NCI-H1436 treated with DMSO at 0.1 percent for 48 hours (cell line): ENCODE data around the gene C17orf75.
A peak's percentile ranks its signal among the peaks of the same experiment; 100 is the strongest.

Experiments used
- DNase-seq: peaks from one replicate; lab custom pipeline; 2025; lab: John Stamatoyannopoulos, UW

Gene C17orf75

GRCh38 chr17:32305049-32305448 is 36.9 kb downstream of the C17orf75 start:
- no peak for DNase-seq

DNA sequence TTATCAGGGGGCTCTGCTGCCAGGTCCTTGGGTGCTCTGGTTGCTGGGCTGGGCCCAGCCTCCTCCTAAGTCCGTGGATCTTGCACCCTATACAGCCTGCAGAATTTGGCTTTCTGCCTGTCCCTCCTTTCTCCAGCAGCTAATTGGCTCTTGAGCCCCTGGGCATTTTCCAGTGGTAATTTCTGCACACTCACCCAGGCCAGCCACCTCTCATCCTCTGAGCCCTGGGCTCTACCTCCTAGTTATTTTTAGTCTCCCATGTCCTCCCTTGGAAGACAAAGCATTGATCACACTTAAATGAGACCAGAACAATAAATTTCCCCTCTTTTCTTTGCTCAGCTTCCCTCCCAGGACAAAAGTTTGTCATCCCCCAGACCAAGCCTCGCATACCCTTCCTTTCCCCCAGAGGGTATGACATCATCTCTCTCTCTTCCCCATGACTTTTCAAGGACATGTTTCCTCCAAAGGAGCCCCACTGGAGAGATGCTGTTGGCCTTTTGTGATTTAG is 38.1 kb downstream of the C17orf75 start:
- DNase-seq, result peak; percentile 6

DNA sequence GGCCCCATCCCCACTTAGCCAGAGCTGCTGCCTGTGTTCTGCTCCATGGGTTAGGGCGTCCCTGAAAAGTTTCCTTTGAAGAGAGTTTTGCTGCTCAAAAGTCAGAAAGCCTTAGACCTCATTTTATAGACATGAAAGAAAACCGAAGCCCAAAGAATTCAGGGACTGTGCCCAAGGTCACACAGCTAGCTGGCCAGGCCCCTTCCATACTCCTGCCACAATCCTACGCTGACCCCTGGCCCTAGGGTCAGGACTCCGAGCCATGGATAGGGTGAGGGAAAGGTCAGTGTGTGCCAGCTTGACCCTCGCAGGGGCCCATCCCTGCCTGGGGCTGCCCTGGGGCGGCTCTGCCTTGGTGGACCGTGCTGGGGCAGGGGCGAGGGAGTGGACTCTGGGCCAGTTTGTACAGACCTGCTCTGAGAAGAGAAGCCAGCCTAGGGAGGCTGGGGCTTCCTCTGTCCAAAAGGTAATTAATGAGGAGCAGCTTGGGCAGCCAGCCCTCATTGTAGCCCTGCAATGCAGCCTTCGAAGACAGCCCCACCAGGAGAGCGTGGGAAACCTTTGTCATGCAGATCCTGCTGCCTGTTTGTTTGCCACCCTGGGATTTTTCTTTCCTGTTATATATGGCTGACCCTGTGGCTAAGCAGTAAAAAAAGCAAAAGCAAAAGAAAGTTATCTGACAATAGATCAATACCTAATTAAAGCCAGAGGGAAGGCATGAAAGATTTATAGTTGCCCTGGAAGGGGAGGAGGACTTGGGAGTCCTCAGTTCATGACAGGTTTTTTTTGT is 38.9 kb downstream of the C17orf75 start:
- no peak for DNase-seq

- DNase-seq, result no peak
Observed at GRCh38 chr17:32302037-32302436, 39.9 kb downstream of the C17orf75 start.

DNA sequence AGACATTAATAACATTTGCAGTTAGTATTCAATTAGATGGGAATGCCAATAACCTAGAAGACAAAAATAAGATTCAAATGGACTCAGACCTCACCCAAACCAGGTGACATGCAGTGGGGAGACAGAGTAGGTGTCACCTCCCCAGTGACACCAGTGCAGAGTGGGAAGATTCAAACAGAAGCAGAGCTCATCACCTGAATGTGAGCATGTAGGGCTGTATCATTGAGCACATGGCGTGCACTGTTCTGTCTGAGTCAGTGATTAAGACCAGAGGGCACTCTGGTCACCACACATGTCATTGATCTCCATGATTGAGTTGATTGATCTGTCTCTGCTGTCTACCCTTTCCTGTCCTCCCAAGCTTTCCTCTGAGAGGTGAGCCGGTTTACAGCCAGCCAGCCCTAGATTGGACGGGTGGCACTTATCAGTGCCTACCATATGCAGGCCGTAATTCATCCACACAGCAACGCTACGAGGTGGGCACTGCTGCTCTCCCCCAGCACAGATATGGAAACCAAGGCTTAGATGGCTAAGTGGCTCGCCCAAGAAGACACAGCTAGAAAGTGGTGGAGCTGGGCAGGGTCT is 42.3 kb downstream of the C17orf75 start:
- no peak for DNase-seq

DNA sequence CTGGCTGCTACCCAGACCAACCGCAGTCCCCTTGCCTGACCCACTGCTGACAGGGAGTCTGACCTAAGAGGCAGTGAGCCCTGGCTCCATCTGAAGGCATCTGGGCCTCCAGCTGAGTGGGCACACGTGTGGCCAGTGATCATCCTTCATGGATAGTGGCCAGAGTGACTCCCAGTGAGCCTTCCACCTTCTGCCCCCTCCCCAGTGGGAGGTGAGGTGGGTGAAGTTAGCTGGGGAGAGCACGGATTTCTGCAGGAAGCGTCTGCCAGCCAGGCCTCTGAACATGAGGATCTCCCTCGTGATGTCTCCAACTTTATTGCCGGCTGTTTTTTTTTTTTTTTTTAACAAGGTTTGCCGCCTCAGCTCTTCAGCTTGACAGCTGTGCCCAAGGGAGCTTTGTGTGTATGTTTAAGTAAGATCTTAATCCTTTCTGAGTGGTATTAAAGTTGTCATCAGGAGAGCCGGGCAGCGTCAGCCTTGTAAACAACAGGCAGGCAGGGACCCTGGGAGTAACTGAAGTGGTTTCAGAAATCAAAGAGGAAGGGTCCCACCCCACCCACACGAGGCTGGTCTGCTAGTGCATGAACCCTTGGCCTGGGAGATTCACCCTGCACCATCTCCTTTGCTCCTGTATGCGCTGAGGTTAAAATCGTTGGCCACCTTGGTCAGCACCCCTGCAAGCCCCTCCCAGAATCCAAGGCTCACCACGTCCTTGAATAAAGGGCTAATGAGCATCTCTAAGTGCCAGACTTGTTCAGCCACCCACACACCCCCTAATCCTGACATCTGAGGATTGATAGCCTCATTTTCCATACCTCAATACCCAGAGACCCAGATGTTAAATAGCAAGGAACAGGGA is 43.0 kb downstream of the C17orf75 start:
- peak; percentile 24 for DNase-seq

DNA sequence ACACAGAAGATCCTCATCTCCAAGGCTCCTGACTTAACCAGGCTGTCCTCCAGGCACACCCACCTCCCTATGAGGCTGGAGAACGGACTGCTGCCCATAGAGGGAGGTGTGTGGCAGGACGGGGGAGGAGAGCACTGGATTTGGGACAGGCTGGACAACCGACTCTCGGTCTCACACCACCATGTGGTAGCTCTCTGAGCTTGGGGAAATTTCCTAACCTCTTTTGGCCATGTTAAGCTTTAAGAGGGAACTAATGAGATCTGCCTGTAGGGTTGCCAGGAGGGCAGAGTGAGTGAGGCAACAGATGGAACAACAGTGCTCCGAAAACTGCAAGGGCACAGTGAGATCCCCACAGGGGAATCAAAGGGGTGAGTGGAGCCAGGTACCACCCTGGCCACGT is 43.7 kb downstream of the C17orf75 start:
- DNase-seq, result no peak

DNA sequence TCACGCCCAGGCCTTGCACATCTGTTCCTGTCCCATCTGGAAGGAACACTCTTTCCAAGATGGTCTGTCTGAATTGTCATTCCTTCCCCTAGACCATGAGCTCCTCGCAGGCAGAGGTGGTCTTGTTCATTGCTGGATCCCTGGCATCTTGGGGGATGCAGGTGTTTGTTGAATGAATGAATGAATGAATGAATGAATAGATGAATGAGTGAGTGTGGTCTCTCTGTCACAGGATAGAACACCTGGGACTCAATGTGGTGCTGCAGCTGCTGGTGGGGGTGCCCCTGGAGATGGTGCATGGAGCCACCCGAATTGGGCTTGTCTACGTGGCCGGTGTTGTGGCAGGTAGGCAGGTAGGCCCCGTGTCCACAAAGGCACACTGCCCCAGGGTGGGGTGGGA is 44.1 kb downstream of the C17orf75 start:
- DNase-seq, result no peak

GRCh38 chr17:32297424-32297823 is 44.5 kb downstream of the C17orf75 start:
- DNase-seq, result no peak

GRCh38 chr17:32292094-32292493 is 49.9 kb downstream of the C17orf75 start:
- DNase-seq, result no peak

GRCh38 chr17:32289471-32290070 is 52.4 kb downstream of the C17orf75 start:
- DNase-seq, result no peak

- DNase-seq, result no peak
Observed at GRCh38 chr17:32288615-32289014, 53.4 kb downstream of the C17orf75 start.

- DNase-seq, result no peak
Observed at GRCh38 chr17:32287804-32288511, 54.0 kb downstream of the C17orf75 start.

- DNase-seq, result no peak
Observed at GRCh38 chr17:32286518-32286900, 55.5 kb downstream of the C17orf75 start.

DNA sequence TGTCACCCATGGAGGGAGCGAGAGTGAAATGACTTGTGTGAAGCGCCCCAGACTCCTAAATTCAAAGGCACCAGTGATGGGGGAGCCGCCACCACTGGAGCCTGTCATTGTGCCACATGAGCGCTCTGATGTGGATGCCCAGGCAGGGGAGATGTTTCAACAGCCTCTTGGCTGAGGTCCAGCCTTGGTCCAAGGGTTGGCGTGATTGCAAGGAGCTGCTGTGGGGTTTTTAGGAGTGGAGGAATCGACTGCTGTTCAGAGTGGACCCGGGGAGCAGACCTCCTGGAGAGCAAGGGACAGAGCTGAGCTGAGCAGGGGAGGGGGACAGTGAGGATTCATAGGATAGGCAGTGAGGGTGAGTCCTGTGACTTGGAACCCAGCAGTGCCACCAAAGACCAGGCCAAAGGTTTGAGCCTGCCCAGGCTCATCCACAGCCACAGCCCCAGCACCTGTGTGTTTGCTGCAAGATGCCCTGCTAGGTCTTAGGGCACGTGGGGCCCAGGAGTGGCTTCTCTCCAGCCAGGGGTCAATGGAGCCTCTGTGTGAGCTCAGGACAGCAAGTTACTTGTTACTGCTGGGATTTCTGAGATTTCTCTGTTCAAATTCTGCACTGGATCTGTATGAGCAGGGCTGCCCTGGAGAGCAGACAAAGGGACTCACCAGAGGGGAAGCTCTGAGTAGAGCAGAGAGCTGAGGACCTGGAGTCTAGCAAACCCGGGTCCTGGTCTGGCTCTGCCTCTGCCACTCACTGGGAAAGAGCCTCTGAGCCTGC is 56.0 kb downstream of the C17orf75 start:
- DNase-seq, result no peak

DNA sequence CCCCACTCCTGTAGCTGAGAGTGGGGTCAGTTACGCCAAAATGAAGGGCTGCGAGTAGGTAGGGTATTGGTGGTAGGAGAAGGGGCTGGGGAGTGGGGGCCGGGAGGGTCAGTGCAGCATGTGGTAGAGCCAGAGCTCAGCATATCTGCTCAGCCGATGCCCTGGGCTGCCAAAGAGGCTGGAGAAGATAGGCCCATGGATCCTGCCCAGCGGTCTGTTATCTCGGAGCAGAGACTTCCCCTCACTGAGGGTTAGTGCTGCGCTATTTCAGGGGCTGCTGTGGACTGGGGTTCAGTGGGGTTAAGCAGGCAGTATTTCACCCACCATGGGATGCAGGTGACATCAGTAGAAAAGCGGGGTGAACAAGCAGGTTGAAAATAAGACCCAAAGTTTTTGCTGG is 56.7 kb downstream of the C17orf75 start:
- DNase-seq, result no peak

DNA sequence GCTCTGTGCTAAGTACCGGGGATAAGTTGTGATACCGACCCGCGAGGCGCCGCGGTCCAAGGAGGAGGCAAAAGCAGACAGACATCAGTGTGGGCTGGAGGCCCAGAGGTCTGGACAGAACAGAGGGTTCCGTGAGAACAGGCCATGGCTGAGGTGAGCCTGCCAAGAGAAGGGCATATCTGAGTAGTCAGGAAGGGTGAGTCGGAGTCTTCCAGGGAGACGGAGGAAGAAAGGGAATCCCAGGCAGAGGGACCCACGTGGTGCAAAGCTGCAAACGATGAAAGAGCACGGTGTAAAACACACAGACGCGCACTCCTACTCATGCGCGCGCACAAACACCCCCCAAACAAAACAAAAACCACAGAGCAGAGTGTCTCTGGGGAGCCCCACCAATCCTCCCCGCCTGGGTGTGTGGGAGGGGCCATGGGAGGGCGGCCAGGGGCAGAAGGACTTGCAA is 58.2 kb downstream of the C17orf75 start:
- peak; percentile 50 for DNase-seq

DNA sequence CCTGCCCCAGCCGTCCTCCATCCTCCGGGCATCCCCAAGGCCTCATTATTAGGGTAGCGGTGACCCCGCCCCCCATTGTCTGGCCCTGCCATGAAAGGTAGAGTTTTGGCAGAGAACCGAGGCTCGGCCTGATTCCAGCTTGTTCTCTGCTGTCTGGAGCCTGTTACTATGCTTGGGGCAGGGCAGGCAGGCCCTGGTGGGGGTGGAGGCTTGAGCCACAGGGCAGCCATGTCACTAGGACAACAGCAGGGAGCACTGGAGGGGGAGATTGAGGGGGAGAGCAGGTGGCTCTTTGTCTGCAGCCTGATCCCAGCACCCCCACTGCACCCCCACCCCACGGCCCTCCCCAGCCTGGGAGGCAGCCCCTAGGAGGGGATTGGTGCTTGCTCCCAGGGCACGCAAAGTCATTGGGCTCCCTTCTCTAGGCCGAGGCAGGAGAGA is 60.9 kb downstream of the C17orf75 start:
- DNase-seq, result peak; percentile 72

- DNase-seq, result no peak
Observed at GRCh38 chr17:32279891-32280716, 61.9 kb downstream of the C17orf75 start.

- no peak for DNase-seq
Observed at GRCh38 chr17:32278815-32279214, 63.2 kb downstream of the C17orf75 start.
